IMR-90 (cell line): ENCODE results near the gene KRT32. TPM values are rescaled to one million over a fixed set of nuclear protein-coding genes. Genes with fewer than 3 reads are reported as not detected.

Experiments
- ATAC-seq: fragments of 200-7000 bp; cut with Tn5 transposase; 2 replicates; pipeline ENCODE4 v1.9.1; 2020; ENCODE audit warnings: low read depth, mild to moderate bottlenecking, moderate library complexity
- BruUV-seq: library from RNA; stranded (reverse); fragments of 400-500 nt; replicated peaks from 2 replicates; lab custom pipeline; 2021; lab: Mats Ljungman, UMichigan
- CTCF ChIA-PET: fragments of 300-600 bp; formaldehyde crosslinking; extraction: SDS; loops from one replicate; lab custom pipeline; 2021; ENCODE audit warnings: antibody characterized with exemption; lab: Yijun Ruan, JAX
- POLR2A ChIA-PET: fragments of 300-600 bp; sonication (Branson Sonifier 250); formaldehyde crosslinking; loops from one replicate; lab custom pipeline; 2022; ENCODE audit warnings: antibody characterized with exemption; ENCODE audit not compliant: unreplicated experiment; lab: Charles Lee
- DNase-seq: peaks from one replicate; pipeline ENCODE4 v3.0.0; 2013
- H2AFZ ChIP-seq: replicated peaks from 2 replicates; pipeline ENCODE3; 2013; ENCODE audit warnings: low read length, mild to moderate bottlenecking; ENCODE audit not compliant: poor library complexity
- H2AK5ac ChIP-seq: 2 replicates; pipeline ENCODE4 v1.6.1; 2013; ENCODE audit warnings: low read depth, low read length, inconsistent platforms
- H2AK9ac ChIP-seq: replicated peaks from 2 replicates; pipeline ENCODE3; 2013; ENCODE audit warnings: mild to moderate bottlenecking, low read depth, low read length, moderate library complexity; ENCODE audit not compliant: poor library complexity
- H2BK120ac ChIP-seq: 2 replicates; pipeline ENCODE4 v1.6.1; 2013; ENCODE audit warnings: low read depth, low read length, inconsistent platforms
- H2BK15ac ChIP-seq: 3 replicates; pipeline ENCODE4 v1.6.1; 2013; ENCODE audit warnings: low read depth, low read length, inconsistent platforms
- H2BK20ac ChIP-seq: 2 replicates; pipeline ENCODE4 v1.6.1; 2013; ENCODE audit warnings: low read depth, mild to moderate bottlenecking, inconsistent platforms, low read length, moderate library complexity
- H2BK5ac ChIP-seq: 2 replicates; pipeline ENCODE4 v1.6.1; 2013; ENCODE audit warnings: mild to moderate bottlenecking, low read depth, low read length, inconsistent platforms; ENCODE audit not compliant: poor library complexity, severe bottlenecking
- H3K14ac ChIP-seq: replicated peaks from 2 replicates; pipeline ENCODE4 v1.6.1; 2013; ENCODE audit warnings: low read depth, low read length, inconsistent platforms
- H3K18ac ChIP-seq: 2 replicates; pipeline ENCODE4 v1.6.1; 2013; ENCODE audit warnings: low read depth, low read length, control low read depth
- H3K23ac ChIP-seq: 2 replicates; pipeline ENCODE4 v1.6.1; 2013; ENCODE audit warnings: low read depth, low read length, inconsistent platforms
- H3K27ac ChIP-seq: 2 replicates; pipeline ENCODE4 v1.5.1; 2013; ENCODE audit warnings: mild to moderate bottlenecking, control low read depth, low read length; ENCODE audit not compliant: insufficient read depth
- H3K27me3 ChIP-seq: 2 replicates; pipeline ENCODE4 v1.6.1; 2013; ENCODE audit warnings: low read length; ENCODE audit not compliant: control insufficient read depth, insufficient read depth
- H3K36me3 ChIP-seq: 2 replicates; pipeline ENCODE4 v1.6.1; 2013; ENCODE audit warnings: low read length, mixed read lengths; ENCODE audit not compliant: control insufficient read depth, insufficient read depth
- H3K4ac ChIP-seq: 2 replicates; pipeline ENCODE4 v1.6.1; 2013; ENCODE audit warnings: low read depth, low read length, inconsistent platforms
- H3K4me1 ChIP-seq: 2 replicates; pipeline ENCODE4 v1.6.1; 2013; ENCODE audit warnings: low read length, mixed read lengths; ENCODE audit not compliant: control insufficient read depth, insufficient read depth
- H3K4me2 ChIP-seq: 2 replicates; pipeline ENCODE4 v1.6.1; 2013; ENCODE audit warnings: low read depth, mild to moderate bottlenecking, control low read depth, low read length, moderate library complexity
- H3K4me3 ChIP-seq: 2 replicates; pipeline ENCODE4 v1.5.1; 2013; ENCODE audit warnings: low read depth, mild to moderate bottlenecking, control low read depth, low read length, moderate library complexity; ENCODE audit not compliant: insufficient read depth
- H3K56ac ChIP-seq: 2 replicates; pipeline ENCODE4 v1.6.1; 2013; ENCODE audit warnings: low read length, inconsistent platforms; ENCODE audit not compliant: insufficient read depth; ENCODE audit errors: extremely low read depth
- H3K79me1 ChIP-seq, 2 experiments: 2 replicates each; pipeline ENCODE4 v1.6.1; 2013; ENCODE audit warnings: low read length in 2 of 2, inconsistent platforms in 1 of 2, low read depth in 1 of 2
- H3K9ac ChIP-seq: 2 replicates; pipeline ENCODE4 v1.6.1; 2013; ENCODE audit warnings: low read depth, low read length, control low read depth
- H3K9me1 ChIP-seq: 2 replicates; pipeline ENCODE4 v1.6.1; 2013; ENCODE audit warnings: low read length, inconsistent platforms; ENCODE audit not compliant: insufficient read depth
- H3K9me3 ChIP-seq: 2 replicates; pipeline ENCODE4 v1.6.1; 2013; ENCODE audit warnings: low read length; ENCODE audit not compliant: control insufficient read depth, insufficient read depth
- H4K20me1 ChIP-seq: 2 replicates; pipeline ENCODE4 v1.6.1; 2013; ENCODE audit warnings: low read length, inconsistent platforms; ENCODE audit not compliant: insufficient read depth
- H4K5ac ChIP-seq: 2 replicates; pipeline ENCODE4 v1.6.1; 2013; ENCODE audit warnings: mild to moderate bottlenecking, low read depth, low read length, control low read depth
- H4K8ac ChIP-seq, 2 experiments: 2 replicates each; pipeline ENCODE4 v1.6.1; 2013; ENCODE audit warnings: low read depth in 2 of 2, low read length in 2 of 2, control low read depth in 1 of 2, inconsistent platforms in 1 of 2
- H4K91ac ChIP-seq: 2 replicates; pipeline ENCODE4 v1.6.1; 2013; ENCODE audit warnings: low read depth, low read length, inconsistent platforms; ENCODE audit not compliant: insufficient read depth
- MAZ ChIP-seq: IDR thresholded peaks from 2 replicates; pipeline ENCODE4 v1.6.1; 2012; ENCODE audit warnings: low read depth, mild to moderate bottlenecking, low read length, improper control_type of control experiment, moderate library complexity, borderline replicate concordance
- NFE2L2 ChIP-seq: fragments of 150-350 bp; IDR thresholded peaks from 2 replicates; pipeline ENCODE4 v1.6.1; 2016; ENCODE audit warnings: low read depth, mild to moderate bottlenecking, low read length
- RFX5 ChIP-seq: IDR thresholded peaks from 2 replicates; pipeline ENCODE4 v1.8.0; 2012; ENCODE audit warnings: low read depth, mild to moderate bottlenecking, low read length, moderate library complexity
- WGBS, 2 experiments: methylation state at CpG; one replicate each; pipeline versions ENCODE4 v1.1.5 to v1.1.7; 2013; ENCODE audit warnings: missing lambda C conversion rate in 2 of 2; ENCODE audit not compliant: insufficient read length in 1 of 2; ENCODE audit errors: extremely low coverage in 2 of 2; 5-methylcytosine and 5-hydroxymethylcytosine counted together
- dilution Hi-C: fragments of 300-500 bp; cut with HindIII; formaldehyde crosslinking; loops from one replicate; pipeline ENCODE4 v1.14.3; 2018; ENCODE audit warnings: low sequenced_read_pairs; ENCODE audit not compliant: unreplicated experiment
- in situ Hi-C: fragments of 300-500 bp; cut with MboI; formaldehyde crosslinking; loops from 3 replicates; pipeline ENCODE4 v1.14.3; 2019; ENCODE audit warnings: low sequenced_read_pairs, inconsistent platforms, mixed read lengths
- intact Hi-C: fragments of 100-400 bp; cut with micrococcal nuclease; formaldehyde crosslinking; loops from 2 replicates; pipeline ENCODE4 v1.10.0; 2022
- polyA plus RNA-seq, 3 experiments: library from polyadenylated mRNA; depleted of rRNA; stranded (reverse); fragments of >200 nt; gene quantifications; 2 replicates each; pipeline ENCODE4 v1.2.3, GENCODE V29; 2012; ENCODE audit warnings: low replicate concordance in 1 of 3
- total RNA-seq: library from RNA; depleted of rRNA; stranded (reverse); fragments of >200 nt; gene quantifications from 2 replicates; pipeline ENCODE4 v1.2.3, GENCODE V29; 2012

The KRT32 gene
- total and polyA plus RNA-seq, 2 of the 4 experiments (the other 2 are of a cell fraction): 0.09 TPM; not detected in 1

DNA sequence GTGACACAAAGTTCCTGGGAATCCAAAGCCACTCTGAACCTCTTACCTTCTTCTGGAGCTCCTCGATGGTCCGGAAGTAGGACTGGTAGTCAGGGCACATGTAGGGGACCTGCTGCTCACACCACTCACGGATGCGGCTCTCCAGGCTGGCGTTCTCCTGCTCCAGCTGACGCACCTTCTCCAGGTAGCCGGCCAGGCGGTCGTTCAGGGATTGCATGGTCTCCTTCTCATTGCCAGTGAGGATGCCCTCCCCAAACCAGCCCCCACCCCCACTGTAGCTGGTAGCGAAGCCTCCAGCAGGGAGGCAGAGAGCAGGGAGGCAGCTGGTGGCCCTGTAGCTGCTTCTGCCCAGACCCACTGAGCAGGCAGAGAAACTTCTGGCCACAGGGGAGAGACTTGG is 13.4 kb upstream of the KRT32 start:
- POLR2A ChIA-PET: no interaction called here
- Histone ChIP-seq H3K4me1 (no peaks in the 10 kb centered on the region), H3K9me3 (no peaks in the 10 kb centered on the region), H3K14ac (no peak overlapping the region), H4K5ac (no peak overlapping the region), H2AK5ac (no peak overlapping the region), H3K27me3 (peaks cover 10% of the 10 kb centered on the region; the same call in 1 of the 2 replicates), H4K8ac (no peak overlapping the region), H3K9ac (no peak overlapping the region), H3K79me1 (no peaks in the 10 kb centered on the region), H2BK15ac (no peak overlapping the region), H3K23ac (no peak overlapping the region), H3K4me2 (no peak overlapping the region), H3K4me3 (no peak overlapping the region), H2AK9ac (no peak overlapping the region), H3K4ac (no peak overlapping the region), H4K91ac (no peak overlapping the region), H3K27ac (no peak overlapping the region), H3K56ac (no peak overlapping the region), H2BK5ac (no peak overlapping the region), H3K36me3 (no peaks in the 10 kb centered on the region), H3K18ac (no peak overlapping the region), H3K9me1 (no peaks in the 10 kb centered on the region), H2BK120ac (no peak overlapping the region), H2AFZ (no peak overlapping the region), H2BK20ac (no peak overlapping the region), H4K20me1 (no peaks in the 10 kb centered on the region)
- CTCF ChIA-PET: no interaction called here
- ATAC-seq: no peak
- TF ChIP-seq NFE2L2 (no peak), RFX5 (no peak), MAZ (no peak)
- in situ Hi-C loops: no loop called here
- BruUV-seq: no TSS peak
- no peak for DNase-seq
- dilution Hi-C loops: no loop called here
- intact Hi-C loops: no loop called here
- WGBS, 2 experiments: 91% methylated on average over 4 of the region's 10 CpGs; no CpG with 5 or more reads in 1 of the 2 experiments
